IMR-90 (cell line): ENCODE results near the gene BDKRB1. TPM values are rescaled to one million over a fixed set of nuclear protein-coding genes. Genes with fewer than 3 reads are reported as not detected.
A peak's percentile ranks its signal among the peaks of the same experiment; 100 is the strongest.

Experiments
- ATAC-seq: fragments of 200-7000 bp; cut with Tn5 transposase; 2 replicates; pipeline ENCODE4 v1.9.1; 2020; ENCODE audit warnings: low read depth, mild to moderate bottlenecking, moderate library complexity
- Bru-seq: library from RNA; stranded (reverse); fragments of 400-500 nt; gene quantifications from one replicate; lab custom pipeline; 2021; lab: Mats Ljungman, UMichigan
- BruChase-seq, 2 experiments: library from RNA; stranded (reverse); fragments of 400-500 nt; gene quantifications; one replicate each; lab custom pipeline; 2021; lab: Mats Ljungman, UMichigan
- BruUV-seq: library from RNA; stranded (reverse); fragments of 400-500 nt; replicated peaks from 2 replicates; lab custom pipeline; 2021; lab: Mats Ljungman, UMichigan
- CTCF ChIA-PET: fragments of 300-600 bp; formaldehyde crosslinking; extraction: SDS; loops from one replicate; lab custom pipeline; 2021; ENCODE audit warnings: antibody characterized with exemption; lab: Yijun Ruan, JAX
- POLR2A ChIA-PET: fragments of 300-600 bp; sonication (Branson Sonifier 250); formaldehyde crosslinking; loops from one replicate; lab custom pipeline; 2022; ENCODE audit warnings: antibody characterized with exemption; ENCODE audit not compliant: unreplicated experiment; lab: Charles Lee
- DNase-seq: peaks from one replicate; pipeline ENCODE4 v3.0.0; 2013
- H2AFZ ChIP-seq: replicated peaks from 2 replicates; pipeline ENCODE3; 2013; ENCODE audit warnings: low read length, mild to moderate bottlenecking; ENCODE audit not compliant: poor library complexity
- H2AK5ac ChIP-seq: 2 replicates; pipeline ENCODE4 v1.6.1; 2013; ENCODE audit warnings: low read depth, low read length, inconsistent platforms
- H2AK9ac ChIP-seq: replicated peaks from 2 replicates; pipeline ENCODE3; 2013; ENCODE audit warnings: mild to moderate bottlenecking, low read depth, low read length, moderate library complexity; ENCODE audit not compliant: poor library complexity
- H2BK120ac ChIP-seq: 2 replicates; pipeline ENCODE4 v1.6.1; 2013; ENCODE audit warnings: low read depth, low read length, inconsistent platforms
- H2BK15ac ChIP-seq: 3 replicates; pipeline ENCODE4 v1.6.1; 2013; ENCODE audit warnings: low read depth, low read length, inconsistent platforms
- H2BK20ac ChIP-seq: 2 replicates; pipeline ENCODE4 v1.6.1; 2013; ENCODE audit warnings: low read depth, mild to moderate bottlenecking, inconsistent platforms, low read length, moderate library complexity
- H2BK5ac ChIP-seq: 2 replicates; pipeline ENCODE4 v1.6.1; 2013; ENCODE audit warnings: mild to moderate bottlenecking, low read depth, low read length, inconsistent platforms; ENCODE audit not compliant: poor library complexity, severe bottlenecking
- H3K14ac ChIP-seq: replicated peaks from 2 replicates; pipeline ENCODE4 v1.6.1; 2013; ENCODE audit warnings: low read depth, low read length, inconsistent platforms
- H3K18ac ChIP-seq: 2 replicates; pipeline ENCODE4 v1.6.1; 2013; ENCODE audit warnings: low read depth, low read length, control low read depth
- H3K23ac ChIP-seq: 2 replicates; pipeline ENCODE4 v1.6.1; 2013; ENCODE audit warnings: low read depth, low read length, inconsistent platforms
- H3K27ac ChIP-seq: 2 replicates; pipeline ENCODE4 v1.5.1; 2013; ENCODE audit warnings: mild to moderate bottlenecking, control low read depth, low read length; ENCODE audit not compliant: insufficient read depth
- H3K27me3 ChIP-seq: 2 replicates; pipeline ENCODE4 v1.6.1; 2013; ENCODE audit warnings: low read length; ENCODE audit not compliant: control insufficient read depth, insufficient read depth
- H3K36me3 ChIP-seq: 2 replicates; pipeline ENCODE4 v1.6.1; 2013; ENCODE audit warnings: low read length, mixed read lengths; ENCODE audit not compliant: control insufficient read depth, insufficient read depth
- H3K4ac ChIP-seq: 2 replicates; pipeline ENCODE4 v1.6.1; 2013; ENCODE audit warnings: low read depth, low read length, inconsistent platforms
- H3K4me1 ChIP-seq: 2 replicates; pipeline ENCODE4 v1.6.1; 2013; ENCODE audit warnings: low read length, mixed read lengths; ENCODE audit not compliant: control insufficient read depth, insufficient read depth
- H3K4me2 ChIP-seq: 2 replicates; pipeline ENCODE4 v1.6.1; 2013; ENCODE audit warnings: low read depth, mild to moderate bottlenecking, control low read depth, low read length, moderate library complexity
- H3K4me3 ChIP-seq: 2 replicates; pipeline ENCODE4 v1.5.1; 2013; ENCODE audit warnings: low read depth, mild to moderate bottlenecking, control low read depth, low read length, moderate library complexity; ENCODE audit not compliant: insufficient read depth
- H3K56ac ChIP-seq: 2 replicates; pipeline ENCODE4 v1.6.1; 2013; ENCODE audit warnings: low read length, inconsistent platforms; ENCODE audit not compliant: insufficient read depth; ENCODE audit errors: extremely low read depth
- H3K79me1 ChIP-seq, 2 experiments: 2 replicates each; pipeline ENCODE4 v1.6.1; 2013; ENCODE audit warnings: low read length in 2 of 2, inconsistent platforms in 1 of 2, low read depth in 1 of 2
- H3K9ac ChIP-seq: 2 replicates; pipeline ENCODE4 v1.6.1; 2013; ENCODE audit warnings: low read depth, low read length, control low read depth
- H3K9me1 ChIP-seq: 2 replicates; pipeline ENCODE4 v1.6.1; 2013; ENCODE audit warnings: low read length, inconsistent platforms; ENCODE audit not compliant: insufficient read depth
- H3K9me3 ChIP-seq: 2 replicates; pipeline ENCODE4 v1.6.1; 2013; ENCODE audit warnings: low read length; ENCODE audit not compliant: control insufficient read depth, insufficient read depth
- H4K20me1 ChIP-seq: 2 replicates; pipeline ENCODE4 v1.6.1; 2013; ENCODE audit warnings: low read length, inconsistent platforms; ENCODE audit not compliant: insufficient read depth
- H4K5ac ChIP-seq: 2 replicates; pipeline ENCODE4 v1.6.1; 2013; ENCODE audit warnings: mild to moderate bottlenecking, low read depth, low read length, control low read depth
- H4K8ac ChIP-seq, 2 experiments: 2 replicates each; pipeline ENCODE4 v1.6.1; 2013; ENCODE audit warnings: low read depth in 2 of 2, low read length in 2 of 2, control low read depth in 1 of 2, inconsistent platforms in 1 of 2
- H4K91ac ChIP-seq: 2 replicates; pipeline ENCODE4 v1.6.1; 2013; ENCODE audit warnings: low read depth, low read length, inconsistent platforms; ENCODE audit not compliant: insufficient read depth
- BHLHE40 ChIP-seq: fragments of 150-350 bp; IDR thresholded peaks from 2 replicates; pipeline ENCODE4 v1.6.1; 2016; ENCODE audit warnings: mild to moderate bottlenecking, low read depth, low read length
- CEBPB ChIP-seq: IDR thresholded peaks from 2 replicates; pipeline ENCODE4 v1.6.1; 2012; ENCODE audit warnings: low read depth, low read length, improper control_type of control experiment
- CHD1 ChIP-seq: IDR thresholded peaks from 2 replicates; pipeline ENCODE4 v1.6.1; 2012; ENCODE audit warnings: low read depth, low read length, improper control_type of control experiment
- FOS ChIP-seq: fragments of 150-350 bp; IDR thresholded peaks from 2 replicates; pipeline ENCODE4 v1.6.1; 2016; ENCODE audit warnings: low read depth, low read length
- MAFK ChIP-seq: IDR thresholded peaks from 2 replicates; pipeline ENCODE4 v1.6.1; 2012; ENCODE audit warnings: low read depth, low read length, improper control_type of control experiment
- MAZ ChIP-seq: IDR thresholded peaks from 2 replicates; pipeline ENCODE4 v1.6.1; 2012; ENCODE audit warnings: low read depth, mild to moderate bottlenecking, low read length, improper control_type of control experiment, moderate library complexity, borderline replicate concordance
- MXI1 ChIP-seq: IDR thresholded peaks from 2 replicates; pipeline ENCODE4 v1.6.1; 2012; ENCODE audit warnings: low read depth, mild to moderate bottlenecking, low read length, moderate library complexity, borderline replicate concordance
- NFE2L2 ChIP-seq: fragments of 150-350 bp; IDR thresholded peaks from 2 replicates; pipeline ENCODE4 v1.6.1; 2016; ENCODE audit warnings: low read depth, mild to moderate bottlenecking, low read length
- POLR2A ChIP-seq: IDR thresholded peaks from 2 replicates; pipeline ENCODE4 v1.6.1; 2012; ENCODE audit warnings: mild to moderate bottlenecking, low read depth, low read length
- RCOR1 ChIP-seq: IDR thresholded peaks from 2 replicates; pipeline ENCODE4 v1.6.1; 2012; ENCODE audit warnings: mild to moderate bottlenecking, low read length, improper control_type of control experiment; ENCODE audit not compliant: insufficient replicate concordance
- RFX5 ChIP-seq: IDR thresholded peaks from 2 replicates; pipeline ENCODE4 v1.8.0; 2012; ENCODE audit warnings: low read depth, mild to moderate bottlenecking, low read length, moderate library complexity
- USF2 ChIP-seq: fragments of 150-350 bp; IDR thresholded peaks from 2 replicates; pipeline ENCODE4 v1.6.1; 2017; ENCODE audit warnings: mild to moderate bottlenecking, antibody characterized with exemption, low read length, low read depth
- WGBS, 2 experiments: methylation state at CpG; one replicate each; pipeline versions ENCODE4 v1.1.5 to v1.1.7; 2013; ENCODE audit warnings: missing lambda C conversion rate in 2 of 2; ENCODE audit not compliant: insufficient read length in 1 of 2; ENCODE audit errors: extremely low coverage in 2 of 2; 5-methylcytosine and 5-hydroxymethylcytosine counted together
- dilution Hi-C: fragments of 300-500 bp; cut with HindIII; formaldehyde crosslinking; loops from one replicate; pipeline ENCODE4 v1.14.3; 2018; ENCODE audit warnings: low sequenced_read_pairs; ENCODE audit not compliant: unreplicated experiment
- in situ Hi-C: fragments of 300-500 bp; cut with MboI; formaldehyde crosslinking; loops from 3 replicates; pipeline ENCODE4 v1.14.3; 2019; ENCODE audit warnings: low sequenced_read_pairs, inconsistent platforms, mixed read lengths
- intact Hi-C: fragments of 100-400 bp; cut with micrococcal nuclease; formaldehyde crosslinking; loops from 2 replicates; pipeline ENCODE4 v1.10.0; 2022
- long read RNA-seq: library from polyadenylated mRNA; unstranded; transcript quantifications from one replicate; pipeline ENCODE4 v2.0.0, GENCODE V29; 2021; ENCODE audit not compliant: unreplicated experiment
- polyA plus RNA-seq, 3 experiments: library from polyadenylated mRNA; depleted of rRNA; stranded (reverse); fragments of >200 nt; gene quantifications; 2 replicates each; pipeline ENCODE4 v1.2.3, GENCODE V29; 2012; ENCODE audit warnings: low replicate concordance in 1 of 3
- total RNA-seq: library from RNA; depleted of rRNA; stranded (reverse); fragments of >200 nt; gene quantifications from 2 replicates; pipeline ENCODE4 v1.2.3, GENCODE V29; 2012; rRNA removed

BDKRB1 gene
- total RNA-seq (51.4 and 56.5 TPM in 2 replicates), polyA plus RNA-seq (2012; rRNA removed) (130 and 142 TPM in 2 replicates), Bru-seq, nascent RNA (percentile 93 among the genes with signal in this experiment), BruChase-seq, experiment 1, labeled RNA remaining after a 6-hour chase (percentile 84 among the genes with signal in this experiment), BruChase-seq, experiment 2, labeled RNA remaining after a 2-hour chase (percentile 93 among the genes with signal in this experiment)
- polyA plus RNA-seq (2012; cell fraction: cytosol; rRNA removed), result 48.1 and 276 TPM in 2 replicates
- 226 and 290 TPM in 2 replicates for polyA plus RNA-seq (2012; cell fraction: nucleus; rRNA removed; ENCODE audit: low replicate concordance)
- long read RNA-seq, transcript BDKRB1-201 (3 exons, 1,687 nt), result major isoform, 68 of 89 reads
- long read RNA-seq, transcript BDKRB1-204 (1 exons, 1,085 nt), result minor isoform, 7 of 89 reads
- long read RNA-seq, partial matches to known transcripts, result 3 of 89 reads
- long read RNA-seq, other reads (novel, unspliced or antisense), result 11 of 89 reads

GRCh38 chr14:96255501-96256366 is at the start of gene BDKRB1:
Gene BDKRB1 (plus strand): TSS chr14:96256210. CDS start chr14:96263683, 7,473 bp downstream.
- Histone ChIP-seq H3K27ac (peak within 1 kb of the TSS; percentile 92), H3K4me3 (peak within 1 kb of the TSS; percentile 59), H2AK5ac (peak within 1 kb of the TSS; percentile 99), H2AFZ (peak within 1 kb of the TSS; percentile 59), H4K8ac (peak within 1 kb of the TSS; percentile 91 to 99), H2BK5ac (peak within 1 kb of the TSS; percentile 98), H4K5ac (peak within 1 kb of the TSS; percentile 95), H2AK9ac (peak within 1 kb of the TSS; percentile 95), H3K9me3 (peaks cover 5% of the 10 kb centered on the region), H4K91ac (peak within 1 kb of the TSS; percentile 100), H3K4ac (peak within 1 kb of the TSS; percentile 99), H2BK15ac (peak within 1 kb of the TSS; percentile 94), H3K23ac (peak within 1 kb of the TSS; percentile 98), H3K79me1 (peaks cover 10 to 54% of the 10 kb centered on the region in 2 experiments; a peak in 3 of 4 replicates), H3K9me1 (peaks cover 24% of the 10 kb centered on the region), H3K18ac (peak within 1 kb of the TSS; percentile 97), H3K27me3 (no peaks in the 10 kb centered on the region), H2BK20ac (peak within 1 kb of the TSS; percentile 100), H4K20me1 (peaks cover 7% of the 10 kb centered on the region; the same call in 1 of the 2 replicates), H3K14ac (peak within 1 kb of the TSS; percentile 98), H3K56ac (peak within 1 kb of the TSS; percentile 99), H2BK120ac (peak within 1 kb of the TSS; percentile 100), H3K4me1 (peaks cover 34% of the 10 kb centered on the region), H3K4me2 (peak within 1 kb of the TSS; percentile 77), H3K9ac (peak within 1 kb of the TSS; percentile 68), H3K36me3 (peaks cover 12% of the 10 kb centered on the region)
- intact Hi-C loops (loop anchor here (5.0 kb wide), 1 partner anchor 153 kb away; no protein-coding TSS in a partner anchor), in situ Hi-C loops (loop anchor here (25.0 kb wide), 1 partner anchor 718 kb away; the partner anchor contains the start of gene GLRX5), dilution Hi-C loops (no loop called here)
- ChIA-PET POLR2A (interaction anchor here (0.8 to 1.5 kb wide), 3 partner anchors 18 to 152 kb away, joined by 3 to 4 read pairs (median 3); no protein-coding TSS in a partner anchor), CTCF (interaction anchor here (0.6 to 2.5 kb wide), 7 partner anchors 19 to 469 kb away, joined by 3 to 13 read pairs (median 3); no protein-coding TSS in a partner anchor)
- peak; percentile 24 for ATAC-seq
- peak; percentile 96 for DNase-seq
- WGBS, 2 experiments, result 7% methylated on average over 5 of the region's 12 CpGs; no CpG with 5 or more reads in 1 of the 2 experiments
- BruUV-seq, result no TSS peak
- peak; percentile 89 for TF ChIP-seq CEBPB
- peak; percentile 38; the same call in 1 of the 2 replicates for TF ChIP-seq RFX5
- no peak for TF ChIP-seq MXI1
- peak; percentile 97 for TF ChIP-seq POLR2A
- TF ChIP-seq NFE2L2, result no peak
- peak; percentile 78 for TF ChIP-seq FOS
- TF ChIP-seq RCOR1, result no peak
- TF ChIP-seq CHD1, result 0 out of 2 replicates have a peak, but pooled peaks have one; percentile 18
- no peak for TF ChIP-seq MAFK
- no peak for TF ChIP-seq MAZ
- no peak; the same call in none of the 2 replicates for TF ChIP-seq BHLHE40
- no peak; the same call in 1 of the 2 replicates for TF ChIP-seq USF2
